Measurements from ENCODE around the gene SPEG.

SPEG gene

GRCh38 chr2:219495531-219496122 is 61.0 kb downstream of the SPEG start (continued):
- TF ChIP-seq CSDC2 (CRISPR knock-in tag; IDR thresholded peaks at IDR 0.05) (no peak), PPARA (CRISPR knock-in tag; IDR thresholded peaks at IDR 0.05; ENCODE audit: borderline replicate concordance) (no peak), ZFP3 (CRISPR knock-in tag; IDR thresholded peaks at IDR 0.05) (no peak), ESRRG (CRISPR knock-in tag; IDR thresholded peaks at IDR 0.05) (no peak)

- TF ChIP-seq ZFP3 (CRISPR knock-in tag; IDR thresholded peaks at IDR 0.05) (no peak), ZC3H10 (CRISPR knock-in tag; IDR thresholded peaks at IDR 0.05) (no peak), RARB (CRISPR knock-in tag; IDR thresholded peaks at IDR 0.05) (no peak), GLIS3 (CRISPR knock-in tag; IDR thresholded peaks at IDR 0.05) (no peak), OSR1 (CRISPR knock-in tag; IDR thresholded peaks at IDR 0.05) (no peak), TSHZ2 (CRISPR knock-in tag; IDR thresholded peaks at IDR 0.05) (no peak), BACH2 (CRISPR knock-in tag; IDR thresholded peaks at IDR 0.05; ENCODE audit: borderline replicate concordance) (no peak), ZFP30 (CRISPR knock-in tag; IDR thresholded peaks at IDR 0.05) (no peak), CSRNP3 (CRISPR knock-in tag; IDR thresholded peaks at IDR 0.05) (no peak), TCF4 (CRISPR knock-in tag; IDR thresholded peaks at IDR 0.05; ENCODE audit: borderline replicate concordance) (no peak), ISL1 (CRISPR knock-in tag; IDR thresholded peaks at IDR 0.05) (no peak), ZNF70 (CRISPR knock-in tag; IDR thresholded peaks at IDR 0.05) (no peak)
- TF ChIP-seq, protein P1, sequence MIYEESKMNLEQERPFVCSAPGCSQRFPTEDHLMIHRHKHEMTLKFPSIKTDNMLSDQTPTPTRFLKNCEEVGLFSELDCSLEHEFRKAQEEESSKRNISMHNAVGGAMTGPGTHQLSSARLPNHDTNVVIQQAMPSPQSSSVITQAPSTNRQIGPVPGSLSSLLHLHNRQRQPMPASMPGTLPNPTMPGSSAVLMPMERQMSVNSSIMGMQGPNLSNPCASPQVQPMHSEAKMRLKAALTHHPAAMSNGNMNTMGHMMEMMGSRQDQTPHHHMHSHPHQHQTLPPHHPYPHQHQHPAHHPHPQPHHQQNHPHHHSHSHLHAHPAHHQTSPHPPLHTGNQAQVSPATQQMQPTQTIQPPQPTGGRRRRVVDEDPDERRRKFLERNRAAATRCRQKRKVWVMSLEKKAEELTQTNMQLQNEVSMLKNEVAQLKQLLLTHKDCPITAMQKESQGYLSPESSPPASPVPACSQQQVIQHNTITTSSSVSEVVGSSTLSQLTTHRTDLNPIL (CRISPR knock-in tag; IDR thresholded peaks at IDR 0.05; ENCODE audit: low read depth): no peak
- TF ChIP-seq, protein P2, sequence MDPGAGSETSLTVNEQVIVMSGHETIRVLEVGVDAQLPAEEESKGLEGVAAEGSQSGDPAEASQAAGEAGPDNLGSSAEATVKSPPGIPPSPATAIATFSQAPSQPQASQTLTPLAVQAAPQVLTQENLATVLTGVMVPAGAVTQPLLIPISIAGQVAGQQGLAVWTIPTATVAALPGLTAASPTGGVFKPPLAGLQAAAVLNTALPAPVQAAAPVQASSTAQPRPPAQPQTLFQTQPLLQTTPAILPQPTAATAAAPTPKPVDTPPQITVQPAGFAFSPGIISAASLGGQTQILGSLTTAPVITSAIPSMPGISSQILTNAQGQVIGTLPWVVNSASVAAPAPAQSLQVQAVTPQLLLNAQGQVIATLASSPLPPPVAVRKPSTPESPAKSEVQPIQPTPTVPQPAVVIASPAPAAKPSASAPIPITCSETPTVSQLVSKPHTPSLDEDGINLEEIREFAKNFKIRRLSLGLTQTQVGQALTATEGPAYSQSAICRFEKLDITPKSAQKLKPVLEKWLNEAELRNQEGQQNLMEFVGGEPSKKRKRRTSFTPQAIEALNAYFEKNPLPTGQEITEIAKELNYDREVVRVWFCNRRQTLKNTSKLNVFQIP (CRISPR knock-in tag; IDR thresholded peaks at IDR 0.05; ENCODE audit: borderline replicate concordance, low read depth): no peak
- ATAC-seq: no peak
These were observed 61.7 kb downstream of the SPEG start for GRCh38 chr2:219496247-219496824.

DNA sequence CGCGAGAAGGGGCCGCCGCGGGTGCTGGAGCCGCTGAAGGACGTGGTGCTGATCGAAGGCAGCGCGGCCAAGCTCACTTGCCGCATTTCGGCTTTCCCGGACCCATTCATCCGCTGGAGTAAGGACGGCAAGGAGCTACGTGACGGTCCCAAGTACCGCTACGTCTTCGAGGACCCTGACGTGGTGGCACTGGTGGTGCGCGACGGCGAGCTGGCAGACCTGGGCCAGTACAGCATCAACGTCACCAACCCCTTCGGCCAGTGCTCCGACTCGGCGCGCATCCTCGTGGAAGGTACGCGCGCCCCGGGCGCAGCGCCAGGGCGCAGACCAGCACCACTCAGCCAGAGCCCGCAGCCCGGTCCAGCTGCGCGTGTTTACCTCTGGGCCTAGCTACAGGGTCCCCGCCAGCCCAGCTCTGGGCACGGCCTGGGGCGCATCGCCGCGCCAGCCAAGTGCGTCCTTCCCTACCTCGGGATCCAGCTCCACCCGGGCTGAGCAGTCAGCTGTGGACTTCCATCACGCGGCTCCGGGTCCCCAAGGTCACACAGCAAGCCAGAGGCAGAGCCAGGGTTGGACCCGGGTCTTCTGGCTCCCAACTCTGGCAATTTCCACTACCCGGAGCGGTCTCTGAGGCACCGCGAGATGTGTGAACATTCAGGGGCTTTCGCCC is 62.3 kb downstream of the SPEG start:
- ATAC-seq: no peak
- TF ChIP-seq CSRNP3 (CRISPR knock-in tag; IDR thresholded peaks at IDR 0.05) (no peak), BACH2 (CRISPR knock-in tag; IDR thresholded peaks at IDR 0.05; ENCODE audit: borderline replicate concordance) (no peak), SNAI2 (CRISPR knock-in tag; IDR thresholded peaks at IDR 0.05) (no peak), RARB (CRISPR knock-in tag; IDR thresholded peaks at IDR 0.05) (no peak), GLIS3 (CRISPR knock-in tag; IDR thresholded peaks at IDR 0.05) (no peak), PPARA (CRISPR knock-in tag; IDR thresholded peaks at IDR 0.05; ENCODE audit: borderline replicate concordance) (no peak), OSR1 (CRISPR knock-in tag; IDR thresholded peaks at IDR 0.05) (no peak), ARNTL (CRISPR knock-in tag; IDR thresholded peaks at IDR 0.05; ENCODE audit: borderline replicate concordance, low read depth) (no peak), ZFP3 (CRISPR knock-in tag; IDR thresholded peaks at IDR 0.05) (no peak), TSHZ2 (CRISPR knock-in tag; IDR thresholded peaks at IDR 0.05) (no peak)
- TF ChIP-seq, protein P2 (CRISPR knock-in tag; IDR thresholded peaks at IDR 0.05; ENCODE audit: borderline replicate concordance, low read depth): no peak
- TF ChIP-seq, protein P3, sequence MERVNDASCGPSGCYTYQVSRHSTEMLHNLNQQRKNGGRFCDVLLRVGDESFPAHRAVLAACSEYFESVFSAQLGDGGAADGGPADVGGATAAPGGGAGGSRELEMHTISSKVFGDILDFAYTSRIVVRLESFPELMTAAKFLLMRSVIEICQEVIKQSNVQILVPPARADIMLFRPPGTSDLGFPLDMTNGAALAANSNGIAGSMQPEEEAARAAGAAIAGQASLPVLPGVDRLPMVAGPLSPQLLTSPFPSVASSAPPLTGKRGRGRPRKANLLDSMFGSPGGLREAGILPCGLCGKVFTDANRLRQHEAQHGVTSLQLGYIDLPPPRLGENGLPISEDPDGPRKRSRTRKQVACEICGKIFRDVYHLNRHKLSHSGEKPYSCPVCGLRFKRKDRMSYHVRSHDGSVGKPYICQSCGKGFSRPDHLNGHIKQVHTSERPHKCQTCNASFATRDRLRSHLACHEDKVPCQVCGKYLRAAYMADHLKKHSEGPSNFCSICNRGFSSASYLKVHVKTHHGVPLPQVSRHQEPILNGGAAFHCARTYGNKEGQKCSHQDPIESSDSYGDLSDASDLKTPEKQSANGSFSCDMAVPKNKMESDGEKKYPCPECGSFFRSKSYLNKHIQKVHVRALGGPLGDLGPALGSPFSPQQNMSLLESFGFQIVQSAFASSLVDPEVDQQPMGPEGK (CRISPR knock-in tag; IDR thresholded peaks at IDR 0.05; ENCODE audit: borderline replicate concordance): no peak

Data from SK-N-SH treated with all-trans-retinoic acid at 6 μM for 48 hours (cell line).